ENCODE results near the gene NF2. TPM values are rescaled to one million over a fixed set of nuclear protein-coding genes. Genes with fewer than 3 reads are reported as not detected.

The NF2 gene
- total RNA-seq, 1 donor from 2014 or later = 67.9 TPM

- TF ChIP-seq CTCF (IDR thresholded peaks at IDR 0.05) = no peak
These were observed 96.9 kb downstream of the NF2 start for GRCh38 chr22:29700206-29700899.

GRCh38 chr22:29700900-29701154 is 97.4 kb downstream of the NF2 start:
- Mint-ChIP-seq H3K27me3 (ENCODE audit: unreplicated experiment) (peaks cover 14% of the 10 kb centered on the region), H3K4me1 (ENCODE audit: unreplicated experiment) (peaks cover 2% of the 10 kb centered on the region), H3K9me3 (ENCODE audit: unreplicated experiment) (no peaks in the 10 kb centered on the region), H3K36me3 (ENCODE audit: unreplicated experiment) (peaks cover 2% of the 10 kb centered on the region), H3K27ac (ENCODE audit: unreplicated experiment) (no peak overlapping the region), H3K4me3 (ENCODE audit: unreplicated experiment) (no peak overlapping the region)
- no peak for DNase-seq (ENCODE audit: extremely low spot score, unreplicated experiment)
- TF ChIP-seq CTCF (IDR thresholded peaks at IDR 0.05) = no peak

More at GRCh38 chr22:29700206-29700899, 96.9 kb downstream of the NF2 start:
- Mint-ChIP-seq H3K27me3 (ENCODE audit: unreplicated experiment) (peaks cover 14% of the 10 kb centered on the region), H3K27ac (ENCODE audit: unreplicated experiment) (no peak overlapping the region), H3K4me1 (ENCODE audit: unreplicated experiment) (peaks cover 2% of the 10 kb centered on the region), H3K4me3 (ENCODE audit: unreplicated experiment) (no peak overlapping the region), H3K9me3 (ENCODE audit: unreplicated experiment) (no peaks in the 10 kb centered on the region), H3K36me3 (ENCODE audit: unreplicated experiment) (peaks cover 2% of the 10 kb centered on the region)
- DNase-seq (ENCODE audit: extremely low spot score, unreplicated experiment) = no peak

GRCh38 chr22:29701155-29701999 is 97.9 kb downstream of the NF2 start:
- H3K9me3 Mint-ChIP-seq (ENCODE audit: unreplicated experiment) = no peaks in the 10 kb centered on the region
- peaks cover 2% of the 10 kb centered on the region for H3K36me3 Mint-ChIP-seq (ENCODE audit: unreplicated experiment)
- peaks cover 2% of the 10 kb centered on the region for H3K4me1 Mint-ChIP-seq (ENCODE audit: unreplicated experiment)
- H3K4me3 Mint-ChIP-seq (ENCODE audit: unreplicated experiment) = no peak overlapping the region
- TF ChIP-seq CTCF (IDR thresholded peaks at IDR 0.05) = peak; percentile 29
- DNase-seq (ENCODE audit: extremely low spot score, unreplicated experiment) = no peak
- H3K27ac Mint-ChIP-seq (ENCODE audit: unreplicated experiment) = no peak overlapping the region
- H3K27me3 Mint-ChIP-seq (ENCODE audit: unreplicated experiment) = peaks cover 14% of the 10 kb centered on the region

- Mint-ChIP-seq H3K4me3 (ENCODE audit: unreplicated experiment) (no peak overlapping the region), H3K9me3 (ENCODE audit: unreplicated experiment) (no peaks in the 10 kb centered on the region), H3K36me3 (ENCODE audit: unreplicated experiment) (peaks cover 2% of the 10 kb centered on the region), H3K27me3 (ENCODE audit: unreplicated experiment) (peaks cover 16% of the 10 kb centered on the region), H3K27ac (ENCODE audit: unreplicated experiment) (no peak overlapping the region), H3K4me1 (ENCODE audit: unreplicated experiment) (peaks cover 2% of the 10 kb centered on the region)
- no peak for TF ChIP-seq CTCF (IDR thresholded peaks at IDR 0.05)
- no peak for DNase-seq (ENCODE audit: extremely low spot score, unreplicated experiment)
These were observed 98.8 kb downstream of the NF2 start for GRCh38 chr22:29702000-29702930.
